Mucosa of descending colon (tissue), 3 donors: ENCODE data around the gene SEPTIN10. TPM values are rescaled to one million over a fixed set of nuclear protein-coding genes. Genes with fewer than 3 reads are reported as not detected.

ENCODE experiments used
- ATAC-seq: fragments of 200-7000 bp; cut with Tn5 transposase; one replicate; pipeline ENCODE4 v1.9.1; 2020; ENCODE audit warnings: mild to moderate bottlenecking, moderate library complexity
- DNase-seq, 3 donors: peaks; one replicate each; pipeline ENCODE4 v3.0.0-alpha.2; 2020
- H3K36me3 ChIP-seq: fragments of 200-600 bp; one replicate; pipeline ENCODE4 v1.8.0; 2021; ENCODE audit warnings: low read depth, mild to moderate bottlenecking
- H3K4me1 ChIP-seq: fragments of 200-600 bp; one replicate; pipeline ENCODE4 v1.8.0; 2021; ENCODE audit warnings: low read depth, mild to moderate bottlenecking
- H3K4me3 ChIP-seq: fragments of 200-600 bp; one replicate; pipeline ENCODE4 v1.8.0; 2021; ENCODE audit warnings: mild to moderate bottlenecking
- H3K9me3 ChIP-seq: fragments of 200-600 bp; one replicate; pipeline ENCODE4 v1.8.0; 2021; ENCODE audit warnings: mild to moderate bottlenecking
- CTCF ChIP-seq: fragments of 200-600 bp; IDR thresholded peaks from one replicate; pipeline ENCODE4 v1.8.0; 2022; ENCODE audit warnings: antibody characterized with exemption, mild to moderate bottlenecking
- intact Hi-C, 2 donors: fragments of 100-400 bp; cut with DNase I in 1 of 2; cut with micrococcal nuclease in 1 of 2; formaldehyde crosslinking; loops; one replicate each; pipeline versions ENCODE4 v1.11.0 to v1.11.1; 2022; cut with DNase I, micrococcal nuclease
- long read RNA-seq, 2 donors: library from polyadenylated mRNA; unstranded; transcript quantifications; one replicate each; pipeline ENCODE4 v2.0.0, GENCODE V29; 2019 to 2021
- total RNA-seq, 3 donors: library from RNA; stranded (reverse); fragmentation: NEBNext Ultra II Directional in 2 of 3; extraction: Animal tissue kit (Norgen Biotek cat#: 25700) in 2 of 3; gene quantifications; one replicate each; pipeline versions ENCODE4 v1.2.1 to v1.2.4, GENCODE V29; 2021 to 2023
- donor health status: DM: no; HTN: no; CAD: no; lungs with moderate emphysema.
- donor health status: DM: no; HTN: no; CAD: no.
- donor health status: DM: no; HTN: yes; CAD: no.

The SEPTIN10 gene
- 100 to 1,000 TPM in 1 of 3 donors, 10 to 100 TPM in 2; 79.3 to 112 (median 84.1) TPM for total RNA-seq
- long read RNA-seq, donor 1, transcript SEPT10-205 (10 exons, 1,605 nt): minor isoform, 16 of 131 reads
- long read RNA-seq, donor 1, transcript SEPT10-202 (11 exons, 3,071 nt): major isoform, 80 of 131 reads
- long read RNA-seq, donor 1, partial matches to known transcripts: 8 of 131 reads
- long read RNA-seq, donor 1, other reads (novel, unspliced or antisense): 25 of 131 reads
- long read RNA-seq, donor 2, transcript SEPT10-202 (11 exons, 3,071 nt): major isoform, 21 of 43 reads
- long read RNA-seq, donor 2, transcript SEPT10-205 (10 exons, 1,605 nt): minor isoform, 6 of 43 reads
- long read RNA-seq, donor 2, partial matches to known transcripts: 9 of 43 reads
- long read RNA-seq, donor 2, other reads (novel, unspliced or antisense): 6 of 43 reads

DNA sequence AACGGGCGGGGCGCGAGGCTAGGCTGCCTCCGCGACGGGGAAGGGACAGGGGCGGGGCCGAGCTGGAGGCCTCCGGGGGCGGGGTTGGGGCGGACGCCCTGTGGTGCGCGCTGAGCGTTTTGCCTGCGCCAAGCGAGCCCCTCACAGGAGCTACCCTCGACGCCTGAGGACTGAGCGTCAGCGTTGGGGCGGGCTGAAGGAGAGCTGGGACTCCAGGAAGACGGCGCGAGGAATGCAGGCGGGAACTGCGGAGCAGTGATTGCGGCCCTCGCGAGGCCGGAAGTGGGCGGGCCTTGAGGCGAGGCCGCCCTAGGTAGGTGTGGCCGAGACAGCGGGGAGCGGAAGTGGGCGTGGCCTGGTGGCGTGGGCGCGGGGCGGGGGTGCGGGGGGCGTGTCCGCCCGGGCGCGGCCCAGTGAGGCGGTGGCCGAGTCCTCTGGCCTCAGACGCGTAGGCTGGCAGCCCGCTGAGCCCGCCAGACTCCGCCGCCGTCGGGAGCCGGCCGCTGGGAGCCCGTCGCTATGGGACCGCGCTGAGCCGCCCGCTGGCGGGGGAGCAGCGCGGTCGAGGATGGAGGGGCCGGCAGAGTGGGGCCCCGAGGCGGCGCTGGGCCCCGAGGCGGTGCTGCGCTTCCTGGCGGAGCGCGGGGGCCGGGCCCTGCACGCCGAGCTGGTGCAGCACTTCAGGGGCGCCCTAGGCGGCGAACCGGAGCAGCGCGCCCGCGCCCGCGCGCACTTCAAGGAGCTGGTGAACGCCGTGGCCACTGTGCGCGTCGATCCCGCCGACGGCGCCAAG, at the start of gene SEPTIN10, which contains the start of gene SOWAHC:
Gene SEPTIN10, minus strand, starts transcription at position 45 of the 793 bp plus-strand sequence. CDS start 139 bp downstream, outside the sequence.
Gene SOWAHC, plus strand, starts transcription at position 443 of the 793 bp plus-strand sequence. Its CDS starts 126 bp downstream, at position 569.
- Histone ChIP-seq H3K9me3 (no peaks in the 10 kb centered on the region), H3K4me3 (peak within 1 kb of the TSS; percentile 54), H3K4me1 (peaks cover 34% of the 10 kb centered on the region), H3K36me3 (no peaks in the 10 kb centered on the region)
- peak; percentile 93 for ATAC-seq
- DNase-seq: peak; percentile 95 to 97 (median 96)
- TF ChIP-seq CTCF: no peak
- intact Hi-C loops: loop anchor here in 1 of 2 donors (10.0 kb wide), 1 partner anchor 91 kb away; no protein-coding TSS in a partner anchor

DNA sequence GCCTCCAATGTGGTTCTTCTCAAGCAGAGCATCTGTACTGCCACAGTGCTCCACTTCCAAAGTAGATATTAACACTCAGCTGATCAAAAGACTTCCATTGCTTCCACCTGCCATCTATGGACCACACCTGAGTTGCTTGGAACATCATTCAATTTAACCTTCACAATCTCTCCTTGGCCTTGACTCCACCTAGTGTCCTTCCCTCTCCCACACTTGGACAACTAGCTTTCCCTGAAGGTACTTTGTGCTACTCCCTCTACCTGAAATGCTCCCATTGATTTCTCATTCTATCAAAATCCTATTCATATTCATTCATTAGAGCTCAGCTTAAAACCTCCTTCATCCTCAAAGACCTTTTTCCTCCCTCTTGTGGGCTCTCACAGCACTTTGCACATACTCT, 49.1 kb upstream of the SEPTIN10 start:
- DNase-seq (no peak), ATAC-seq (peak; percentile 52)
- intact Hi-C loops: no loop called here
- TF ChIP-seq CTCF: no peak
- Histone ChIP-seq H3K36me3 (no peaks in the 10 kb centered on the region), H3K9me3 (no peaks in the 10 kb centered on the region), H3K4me1 (no peaks in the 10 kb centered on the region), H3K4me3 (no peak overlapping the region)

DNA sequence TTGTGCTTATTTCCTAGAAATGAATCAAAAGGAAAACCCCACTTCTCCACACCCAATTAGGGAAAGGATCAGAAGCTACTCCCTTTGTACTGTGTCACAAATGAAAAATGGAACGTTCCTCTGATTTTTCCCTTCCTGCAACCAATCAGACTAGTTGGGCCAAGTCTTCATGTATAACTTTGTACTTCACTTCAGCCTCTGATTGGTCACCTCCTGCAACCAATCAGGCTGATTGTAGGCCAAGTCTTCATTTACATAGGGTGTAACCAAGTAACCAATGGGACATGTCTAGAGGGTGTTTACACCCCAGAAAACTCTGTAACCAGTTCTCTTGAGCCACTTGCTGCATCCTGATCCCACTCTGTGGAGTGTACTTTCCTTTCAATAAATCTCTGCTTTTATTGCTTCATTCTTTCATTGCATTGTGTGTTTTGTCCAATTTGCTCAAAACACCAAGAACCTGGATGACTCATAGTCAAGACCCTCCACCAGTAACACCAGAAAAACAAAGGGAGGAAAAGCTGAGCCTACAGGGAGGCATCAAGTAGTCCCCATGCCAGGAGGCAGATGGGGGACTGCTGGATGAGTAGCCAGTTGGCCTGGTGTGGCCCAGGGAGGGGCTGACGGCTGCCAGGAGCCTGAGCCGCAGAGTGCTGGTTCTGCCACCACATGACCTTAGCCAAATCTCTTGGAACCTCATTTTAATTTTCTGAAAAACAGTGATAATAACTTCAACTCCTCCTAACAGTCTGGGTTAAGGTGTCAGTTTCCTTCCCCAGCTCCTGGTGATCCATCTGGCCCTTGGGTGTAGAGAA, 46.5 kb upstream of the SEPTIN10 start:
- Histone ChIP-seq H3K9me3 (no peaks in the 10 kb centered on the region), H3K36me3 (no peaks in the 10 kb centered on the region), H3K4me1 (no peaks in the 10 kb centered on the region), H3K4me3 (no peak overlapping the region)
- no peak for TF ChIP-seq CTCF
- intact Hi-C loops: no loop called here
- ATAC-seq (peak; percentile 46), DNase-seq (no peak)

DNA sequence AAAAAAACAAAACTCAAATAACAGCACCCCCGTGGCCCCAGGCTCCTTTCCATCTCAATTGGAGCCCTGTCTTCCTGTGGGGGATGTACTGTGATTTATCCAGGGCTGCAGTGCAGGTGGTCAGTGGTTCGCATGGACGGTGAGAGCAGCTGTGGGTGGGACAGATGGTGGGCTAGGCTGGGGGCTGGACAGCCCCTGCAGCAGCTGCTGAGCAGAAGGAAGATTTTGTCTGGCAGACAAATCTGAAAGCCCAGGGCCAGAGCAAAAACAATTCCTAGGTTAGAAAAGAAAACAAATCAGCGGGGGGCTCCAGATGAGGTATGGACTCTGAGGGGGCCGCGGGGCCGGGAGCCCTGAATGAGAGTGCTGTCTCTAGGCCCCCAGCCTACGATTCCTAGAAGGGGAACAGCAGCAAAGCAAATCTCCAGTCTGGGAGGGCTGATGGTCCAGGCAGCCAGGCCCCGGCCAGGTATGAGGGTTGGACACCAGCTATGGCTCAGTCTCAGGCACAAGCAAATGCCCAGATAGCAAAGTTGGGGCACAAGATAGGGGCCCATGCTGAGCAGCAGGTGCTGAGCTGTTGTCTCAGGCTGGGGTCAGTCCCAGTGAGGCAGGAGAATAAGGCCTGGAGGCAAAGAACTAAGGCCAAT, 45.8 kb upstream of the SEPTIN10 start:
- intact Hi-C loops: no loop called here
- no peaks in the 10 kb centered on the region for H3K4me1 ChIP-seq
- no peaks in the 10 kb centered on the region for H3K36me3 ChIP-seq
- no peaks in the 10 kb centered on the region for H3K9me3 ChIP-seq
- DNase-seq (no peak), ATAC-seq (no peak)
- H3K4me3 ChIP-seq: no peak overlapping the region
- TF ChIP-seq CTCF: no peak

DNA sequence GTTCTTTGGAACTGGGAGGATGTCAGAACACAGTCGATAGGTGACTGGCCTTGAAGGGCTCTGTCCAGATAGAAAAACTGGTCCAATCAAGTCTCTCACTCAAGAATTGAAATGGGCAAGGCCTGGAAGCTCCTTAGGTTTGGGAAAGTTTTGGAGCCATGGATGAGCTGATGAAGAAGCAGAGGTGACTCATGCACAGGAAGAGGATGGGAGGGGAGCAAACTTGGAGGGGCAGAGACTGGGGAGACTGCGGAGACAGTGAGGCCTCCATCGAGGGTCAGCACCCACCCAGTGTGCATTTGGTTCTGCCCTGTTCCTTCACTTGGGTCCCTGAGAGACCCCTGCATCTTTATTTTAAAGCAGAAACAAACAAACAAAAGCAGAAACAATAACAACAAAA, 41.5 kb upstream of the SEPTIN10 start:
- DNase-seq: no peak
- ATAC-seq: no peak
- H3K4me1 ChIP-seq: no peaks in the 10 kb centered on the region
- no peak overlapping the region for H3K4me3 ChIP-seq
- no peaks in the 10 kb centered on the region for H3K9me3 ChIP-seq
- H3K36me3 ChIP-seq: no peaks in the 10 kb centered on the region
- no peak for TF ChIP-seq CTCF
- intact Hi-C loops: no loop called here
